C4-2B (cell line): ENCODE data around the gene CACNA1G.

ENCODE experiments used
- H3K27ac ChIP-seq: fragments of 450-650 bp; 2 replicates; pipeline ENCODE4 v1.5.1; 2017
- ZFX ChIP-seq: fragments of 450-650 bp; IDR thresholded peaks from 2 replicates; pipeline ENCODE4 v1.6.1; 2017
- TF ChIP-seq, protein P1 (sequence below): fragments of 450-650 bp; conservative IDR thresholded peaks from 2 replicates; pipeline ENCODE4 v1.5.1; 2017; ENCODE audit warnings: mild to moderate bottlenecking

Gene CACNA1G

DNA sequence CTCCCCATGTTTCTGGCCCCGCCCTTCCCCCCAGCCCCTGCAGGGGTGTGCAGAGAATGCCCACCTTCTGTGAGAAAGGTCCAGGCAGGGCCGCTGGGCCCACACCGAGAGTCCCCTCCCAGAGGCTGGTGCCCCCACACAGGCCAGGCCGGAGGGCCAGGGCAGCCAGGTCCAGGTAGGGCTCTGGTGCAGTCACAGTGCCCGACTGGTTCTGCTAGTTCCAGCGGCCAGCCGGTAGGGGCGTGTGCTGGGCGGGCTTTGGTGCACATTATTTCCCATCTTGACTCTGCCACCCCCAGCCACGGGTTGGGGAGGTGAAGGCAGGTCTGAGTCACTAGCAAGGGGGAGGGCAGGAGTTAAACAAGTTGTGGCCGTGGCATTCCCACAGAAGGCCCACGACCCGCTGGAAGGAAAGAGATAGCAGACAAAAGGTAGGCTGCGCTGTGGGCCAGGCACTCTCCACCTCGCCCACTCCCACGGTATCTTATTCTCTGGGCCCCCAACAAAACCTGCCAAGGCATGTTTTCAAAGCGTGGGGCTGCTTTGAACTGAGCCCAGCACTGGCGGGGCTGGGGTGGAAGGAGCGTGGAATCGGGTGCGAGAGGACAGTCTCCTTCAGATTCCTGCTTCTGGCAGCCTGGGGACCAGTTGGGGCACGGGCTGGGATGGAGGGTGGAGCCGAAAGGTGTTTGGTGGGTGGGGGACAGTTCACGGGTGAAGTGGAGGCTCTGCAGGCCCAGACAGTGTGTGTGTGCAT, 26.1 kb upstream of the CACNA1G start:
- peak overlapping the region; percentile 100 for H3K27ac ChIP-seq
- TF ChIP-seq ZFX, result peak; percentile 25; the same call in 1 of the 2 replicates
- TF ChIP-seq, protein P1, sequence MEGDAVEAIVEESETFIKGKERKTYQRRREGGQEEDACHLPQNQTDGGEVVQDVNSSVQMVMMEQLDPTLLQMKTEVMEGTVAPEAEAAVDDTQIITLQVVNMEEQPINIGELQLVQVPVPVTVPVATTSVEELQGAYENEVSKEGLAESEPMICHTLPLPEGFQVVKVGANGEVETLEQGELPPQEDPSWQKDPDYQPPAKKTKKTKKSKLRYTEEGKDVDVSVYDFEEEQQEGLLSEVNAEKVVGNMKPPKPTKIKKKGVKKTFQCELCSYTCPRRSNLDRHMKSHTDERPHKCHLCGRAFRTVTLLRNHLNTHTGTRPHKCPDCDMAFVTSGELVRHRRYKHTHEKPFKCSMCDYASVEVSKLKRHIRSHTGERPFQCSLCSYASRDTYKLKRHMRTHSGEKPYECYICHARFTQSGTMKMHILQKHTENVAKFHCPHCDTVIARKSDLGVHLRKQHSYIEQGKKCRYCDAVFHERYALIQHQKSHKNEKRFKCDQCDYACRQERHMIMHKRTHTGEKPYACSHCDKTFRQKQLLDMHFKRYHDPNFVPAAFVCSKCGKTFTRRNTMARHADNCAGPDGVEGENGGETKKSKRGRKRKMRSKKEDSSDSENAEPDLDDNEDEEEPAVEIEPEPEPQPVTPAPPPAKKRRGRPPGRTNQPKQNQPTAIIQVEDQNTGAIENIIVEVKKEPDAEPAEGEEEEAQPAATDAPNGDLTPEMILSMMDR, result no peak; the same call in 1 of the 2 replicates

DNA sequence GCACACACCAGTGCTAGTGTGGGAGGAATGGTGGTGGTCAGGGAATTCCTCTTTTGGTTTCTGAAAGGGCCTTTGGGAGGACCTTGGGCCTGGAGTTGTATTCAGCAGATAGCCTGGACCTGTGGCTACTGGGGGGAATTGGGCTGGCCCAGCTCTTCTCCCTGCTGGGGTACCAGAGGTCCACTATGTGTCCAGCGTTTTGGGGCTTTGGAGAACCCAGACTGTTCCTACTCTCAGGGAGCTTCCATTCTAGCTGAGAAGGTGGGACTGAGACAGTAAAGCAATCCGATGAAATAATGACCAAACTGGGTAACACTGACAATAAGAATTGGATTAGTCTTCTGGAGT, 25.6 kb upstream of the CACNA1G start:
- peak overlapping the region; percentile 100 for H3K27ac ChIP-seq
- TF ChIP-seq, protein P1, result no peak
- TF ChIP-seq ZFX, result no peak

DNA sequence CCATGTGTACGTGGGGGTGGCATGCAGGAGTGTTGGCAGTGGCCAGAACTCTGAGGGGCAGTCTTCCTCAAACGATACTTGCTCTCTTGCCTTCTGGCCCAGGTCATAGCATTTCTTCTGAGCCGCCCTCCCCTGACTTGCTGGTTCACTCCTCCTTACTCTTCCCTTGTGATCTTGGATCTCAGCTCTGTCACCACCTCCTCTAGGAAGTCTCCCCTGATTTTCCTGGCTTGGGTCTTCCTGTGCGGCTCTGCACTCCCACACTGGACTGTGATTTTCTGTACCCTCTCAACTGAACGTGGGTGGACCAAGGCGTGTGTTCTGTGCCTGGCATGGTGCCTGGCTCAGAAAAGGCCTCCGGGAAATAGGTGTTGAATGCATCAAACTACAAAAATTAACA, 25.1 kb upstream of the CACNA1G start:
- TF ChIP-seq, protein P1, result no peak
- no peak for TF ChIP-seq ZFX
- peak overlapping the region; percentile 100 for H3K27ac ChIP-seq

DNA sequence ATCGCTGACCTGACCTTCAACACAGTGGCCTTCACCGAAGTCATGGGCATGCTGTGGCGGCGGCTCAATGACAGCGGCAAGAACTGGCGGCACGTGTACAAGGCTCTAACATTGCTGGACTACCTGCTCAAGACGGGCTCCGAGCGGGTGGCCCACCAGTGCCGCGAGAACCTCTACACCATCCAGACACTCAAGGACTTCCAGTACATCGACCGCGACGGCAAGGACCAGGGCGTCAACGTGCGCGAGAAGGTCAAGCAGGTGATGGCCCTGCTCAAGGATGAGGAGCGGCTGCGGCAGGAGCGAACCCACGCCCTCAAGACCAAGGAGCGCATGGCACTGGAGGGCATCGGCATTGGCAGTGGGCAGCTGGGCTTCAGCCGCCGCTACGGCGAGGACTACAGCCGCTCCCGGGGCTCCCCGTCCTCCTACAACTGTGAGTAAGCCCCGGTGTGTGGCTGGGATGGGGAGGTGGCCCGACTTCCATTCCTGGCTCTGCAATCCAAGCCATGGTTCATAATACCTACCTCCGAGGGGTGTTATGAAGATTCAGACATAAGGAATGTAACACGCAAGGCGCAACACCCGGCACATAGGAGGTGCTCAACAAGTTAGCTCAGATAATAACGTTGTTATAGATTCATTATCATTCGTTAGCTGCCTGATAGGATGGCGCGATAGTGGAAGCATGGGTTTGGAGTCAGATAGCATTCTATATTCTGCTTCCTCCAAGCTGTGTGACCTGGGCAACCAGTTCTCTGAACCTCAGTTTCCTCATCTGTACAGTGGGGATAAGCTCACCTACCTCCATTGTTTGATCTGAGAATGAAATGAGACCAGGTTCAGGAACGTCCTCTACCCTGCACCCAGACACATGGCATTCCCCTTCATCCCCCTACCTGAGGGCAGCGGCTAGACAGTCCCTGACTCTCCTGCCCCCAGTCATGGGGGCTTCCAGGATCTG, 23.6 kb upstream of the CACNA1G start:
- no peak for TF ChIP-seq ZFX
- TF ChIP-seq, protein P1, result no peak
- H3K27ac ChIP-seq, result no peak overlapping the region

DNA sequence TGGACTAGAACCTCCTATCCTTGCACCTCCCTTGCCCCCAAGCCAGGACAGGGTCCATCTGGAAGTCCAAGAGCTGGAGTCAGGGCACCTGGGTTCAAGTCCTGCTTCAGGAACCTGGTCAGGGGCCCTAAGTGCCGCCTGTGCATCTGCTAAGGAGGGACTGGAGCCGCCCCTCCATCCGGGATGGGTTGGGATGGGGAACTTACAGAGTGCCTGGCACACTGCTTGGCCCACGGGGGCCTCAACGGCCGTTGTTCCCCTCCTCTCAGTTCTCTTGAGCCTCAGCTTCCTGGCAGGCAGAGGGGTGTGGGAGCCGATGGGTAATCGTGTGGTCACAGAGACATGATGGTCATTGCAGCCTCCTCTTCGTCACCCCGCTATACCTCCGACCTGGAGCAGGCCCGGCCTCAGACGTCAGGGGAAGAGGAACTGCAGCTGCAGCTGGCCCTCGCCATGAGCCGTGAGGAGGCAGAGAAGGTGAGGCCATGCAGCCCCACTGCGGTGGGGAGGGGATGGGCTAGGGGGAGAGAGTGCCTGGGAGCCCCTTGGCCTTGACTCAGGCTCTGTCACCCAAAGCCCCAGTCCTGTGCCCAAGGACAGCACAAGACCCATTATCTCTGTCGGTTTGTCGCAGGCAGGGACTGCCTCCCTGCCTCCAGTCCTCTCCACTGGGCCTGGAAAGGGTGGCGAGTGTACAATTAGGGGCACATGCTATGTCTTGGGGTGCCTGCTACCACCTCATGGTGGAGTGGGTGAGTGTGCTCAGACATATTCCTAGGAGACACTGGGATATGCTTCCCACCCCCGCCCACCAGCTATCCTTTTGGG, 22.6 kb upstream of the CACNA1G start:
- H3K27ac ChIP-seq, result no peak overlapping the region

DNA sequence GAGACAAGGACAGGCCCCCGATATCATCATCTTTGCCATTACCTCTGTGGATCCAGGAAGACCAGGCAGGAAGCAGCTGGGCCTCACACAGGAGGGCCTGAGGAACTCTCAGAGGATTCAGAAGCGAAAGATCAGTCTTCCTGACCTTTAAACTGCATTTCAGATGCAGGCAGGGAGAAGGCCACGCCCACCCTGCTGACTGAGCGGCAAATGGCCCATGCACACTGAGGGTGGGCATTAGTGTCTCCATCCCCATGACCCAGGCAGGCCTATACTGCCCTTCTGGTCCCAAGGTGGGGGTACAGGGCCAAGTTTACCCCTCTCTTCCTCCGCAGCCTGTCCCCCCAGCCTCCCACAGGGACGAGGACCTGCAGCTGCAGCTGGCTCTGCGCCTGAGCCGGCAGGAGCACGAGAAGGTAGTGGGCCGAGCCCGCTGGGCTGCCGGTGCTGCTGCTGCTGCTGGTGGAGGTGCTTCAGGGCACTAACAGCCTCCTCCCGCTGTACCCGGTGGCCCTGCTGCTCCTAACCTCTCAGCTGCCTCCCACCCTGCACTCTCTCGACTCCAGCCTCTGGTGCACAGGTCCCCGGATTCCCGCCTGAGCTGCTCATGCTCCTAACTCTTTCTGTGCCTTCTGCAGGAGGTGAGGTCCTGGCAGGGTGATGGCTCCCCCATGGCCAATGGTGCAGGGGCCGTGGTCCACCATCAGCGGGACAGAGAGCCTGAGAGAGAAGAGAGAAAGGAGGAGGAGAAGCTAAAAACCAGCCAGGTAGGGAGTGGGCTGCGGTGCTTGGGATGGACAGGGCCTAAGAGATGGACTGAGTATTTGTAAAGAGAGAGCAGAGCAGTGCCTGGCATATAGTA, 21.7 kb upstream of the CACNA1G start:
- TF ChIP-seq, protein P1, result no peak
- TF ChIP-seq ZFX, result no peak
- no peak overlapping the region for H3K27ac ChIP-seq

More for the DNA sequence above, 22.6 kb upstream of the CACNA1G start:
- no peak for TF ChIP-seq ZFX
- TF ChIP-seq, protein P1, result no peak
